ENCODE results near the gene KY.

- TF ChIP-seq, protein P1, sequence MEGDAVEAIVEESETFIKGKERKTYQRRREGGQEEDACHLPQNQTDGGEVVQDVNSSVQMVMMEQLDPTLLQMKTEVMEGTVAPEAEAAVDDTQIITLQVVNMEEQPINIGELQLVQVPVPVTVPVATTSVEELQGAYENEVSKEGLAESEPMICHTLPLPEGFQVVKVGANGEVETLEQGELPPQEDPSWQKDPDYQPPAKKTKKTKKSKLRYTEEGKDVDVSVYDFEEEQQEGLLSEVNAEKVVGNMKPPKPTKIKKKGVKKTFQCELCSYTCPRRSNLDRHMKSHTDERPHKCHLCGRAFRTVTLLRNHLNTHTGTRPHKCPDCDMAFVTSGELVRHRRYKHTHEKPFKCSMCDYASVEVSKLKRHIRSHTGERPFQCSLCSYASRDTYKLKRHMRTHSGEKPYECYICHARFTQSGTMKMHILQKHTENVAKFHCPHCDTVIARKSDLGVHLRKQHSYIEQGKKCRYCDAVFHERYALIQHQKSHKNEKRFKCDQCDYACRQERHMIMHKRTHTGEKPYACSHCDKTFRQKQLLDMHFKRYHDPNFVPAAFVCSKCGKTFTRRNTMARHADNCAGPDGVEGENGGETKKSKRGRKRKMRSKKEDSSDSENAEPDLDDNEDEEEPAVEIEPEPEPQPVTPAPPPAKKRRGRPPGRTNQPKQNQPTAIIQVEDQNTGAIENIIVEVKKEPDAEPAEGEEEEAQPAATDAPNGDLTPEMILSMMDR (IDR thresholded peaks at IDR 0.05 in 4 of 5, conservative IDR thresholded peaks at IDR 0.05 in 1 of 5): no peak
- no peak for TF ChIP-seq POLR2A (IDR thresholded peaks at IDR 0.05)
Observed at GRCh38 chr3:134603956-134604355, 46.9 kb downstream of the KY start.

Measured in gastrocnemius medialis (tissue), 4 donors.